ENCODE measurements around the gene ACSF3. TPM values are rescaled to one million over a fixed set of nuclear protein-coding genes. Genes with fewer than 3 reads are reported as not detected.

The ACSF3 gene
- total RNA-seq, 2 experiments from 2014 or later = 44.7 to 49.5 TPM

DNA sequence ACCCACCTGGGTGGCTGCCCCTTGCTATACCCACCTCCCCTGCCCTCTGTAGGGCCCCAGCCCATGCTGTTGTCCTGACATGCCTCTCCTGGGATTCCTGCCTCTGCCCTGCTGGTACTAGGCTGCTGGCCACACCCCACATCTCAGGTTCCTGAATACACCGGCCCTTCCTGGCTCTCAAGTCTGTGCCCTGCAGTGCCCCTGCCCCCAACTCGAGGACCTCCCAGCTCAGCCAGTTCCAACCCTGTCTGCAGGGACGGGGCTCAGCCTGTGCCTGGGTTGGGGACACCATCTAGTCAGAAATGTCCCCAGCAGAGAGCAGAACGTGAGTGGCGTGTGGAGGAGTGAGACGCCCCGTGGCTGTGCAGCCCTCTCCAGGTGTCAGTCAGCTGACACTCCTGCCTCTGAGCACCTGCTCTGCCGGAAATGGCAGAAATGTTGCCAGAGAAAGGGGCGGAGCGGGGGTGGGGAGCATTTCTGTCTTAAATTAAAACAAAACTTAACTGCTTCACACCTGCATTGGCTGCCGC, 28.7 kb downstream of the ACSF3 start:
- ATAC-seq (ENCODE audit: poor library complexity) = peak; percentile 95
- POLR2A ChIA-PET = interaction anchor here (1.5 to 2.8 kb wide), 2 partner anchors 25 to 29 kb away, joined by 3 to 27 read pairs; partner anchors contain the start of gene ACSF3
- no peaks in the 10 kb centered on the region for H3K27me3 ChIP-seq (ENCODE audit: control insufficient read depth in 1 of 2, insufficient read depth in 2 of 2, low read length in 2 of 2)
- peaks cover 51% of the 10 kb centered on the region for H3K36me3 ChIP-seq (ENCODE audit: insufficient read depth, low read length)
- TF ChIP-seq, protein P1, sequence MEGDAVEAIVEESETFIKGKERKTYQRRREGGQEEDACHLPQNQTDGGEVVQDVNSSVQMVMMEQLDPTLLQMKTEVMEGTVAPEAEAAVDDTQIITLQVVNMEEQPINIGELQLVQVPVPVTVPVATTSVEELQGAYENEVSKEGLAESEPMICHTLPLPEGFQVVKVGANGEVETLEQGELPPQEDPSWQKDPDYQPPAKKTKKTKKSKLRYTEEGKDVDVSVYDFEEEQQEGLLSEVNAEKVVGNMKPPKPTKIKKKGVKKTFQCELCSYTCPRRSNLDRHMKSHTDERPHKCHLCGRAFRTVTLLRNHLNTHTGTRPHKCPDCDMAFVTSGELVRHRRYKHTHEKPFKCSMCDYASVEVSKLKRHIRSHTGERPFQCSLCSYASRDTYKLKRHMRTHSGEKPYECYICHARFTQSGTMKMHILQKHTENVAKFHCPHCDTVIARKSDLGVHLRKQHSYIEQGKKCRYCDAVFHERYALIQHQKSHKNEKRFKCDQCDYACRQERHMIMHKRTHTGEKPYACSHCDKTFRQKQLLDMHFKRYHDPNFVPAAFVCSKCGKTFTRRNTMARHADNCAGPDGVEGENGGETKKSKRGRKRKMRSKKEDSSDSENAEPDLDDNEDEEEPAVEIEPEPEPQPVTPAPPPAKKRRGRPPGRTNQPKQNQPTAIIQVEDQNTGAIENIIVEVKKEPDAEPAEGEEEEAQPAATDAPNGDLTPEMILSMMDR (IDR thresholded peaks at IDR 0.05) = no peak
- peak overlapping the region in 1 of 2 donors; percentile 44 for H3K27ac ChIP-seq (ENCODE audit: low read depth in 1 of 2, low read length in 2 of 2)
- no peaks in the 10 kb centered on the region for H3K9me3 ChIP-seq (ENCODE audit: control insufficient read depth in 1 of 2, insufficient read depth in 1 of 2, low read length in 2 of 2)
- Mint-ChIP-seq H3K4me3 (peak overlapping the region; percentile 77), H3K4me1 (ENCODE audit: low read depth) (peaks cover 61% of the 10 kb centered on the region), H3K9me3 (no peaks in the 10 kb centered on the region), H3K27me3 (no peaks in the 10 kb centered on the region), H3K36me3 (ENCODE audit: low read depth) (peaks cover 67% of the 10 kb centered on the region), H3K27ac (peak overlapping the region; percentile 97)
- intact Hi-C loops (cut with DNase I, micrococcal nuclease) = loop anchor here (1.0 to 2.0 kb wide), 2 partner anchors 25 to 30 kb away; partner anchors contain the start of gene ACSF3 (in 1 of the 2)
- H3K4me3 ChIP-seq (ENCODE audit: low read length) = peak overlapping the region; percentile 9
- H3K4me1 ChIP-seq (ENCODE audit: insufficient read depth, low read length) = peaks cover 54% of the 10 kb centered on the region
- DNase-seq = peak; percentile 63 to 88 (median 83)
- CTCF ChIA-PET = interaction anchor here (0.8 to 1.4 kb wide), 2 partner anchors 25 to 29 kb away, joined by 4 read pairs; partner anchors contain the start of gene ACSF3

DNA sequence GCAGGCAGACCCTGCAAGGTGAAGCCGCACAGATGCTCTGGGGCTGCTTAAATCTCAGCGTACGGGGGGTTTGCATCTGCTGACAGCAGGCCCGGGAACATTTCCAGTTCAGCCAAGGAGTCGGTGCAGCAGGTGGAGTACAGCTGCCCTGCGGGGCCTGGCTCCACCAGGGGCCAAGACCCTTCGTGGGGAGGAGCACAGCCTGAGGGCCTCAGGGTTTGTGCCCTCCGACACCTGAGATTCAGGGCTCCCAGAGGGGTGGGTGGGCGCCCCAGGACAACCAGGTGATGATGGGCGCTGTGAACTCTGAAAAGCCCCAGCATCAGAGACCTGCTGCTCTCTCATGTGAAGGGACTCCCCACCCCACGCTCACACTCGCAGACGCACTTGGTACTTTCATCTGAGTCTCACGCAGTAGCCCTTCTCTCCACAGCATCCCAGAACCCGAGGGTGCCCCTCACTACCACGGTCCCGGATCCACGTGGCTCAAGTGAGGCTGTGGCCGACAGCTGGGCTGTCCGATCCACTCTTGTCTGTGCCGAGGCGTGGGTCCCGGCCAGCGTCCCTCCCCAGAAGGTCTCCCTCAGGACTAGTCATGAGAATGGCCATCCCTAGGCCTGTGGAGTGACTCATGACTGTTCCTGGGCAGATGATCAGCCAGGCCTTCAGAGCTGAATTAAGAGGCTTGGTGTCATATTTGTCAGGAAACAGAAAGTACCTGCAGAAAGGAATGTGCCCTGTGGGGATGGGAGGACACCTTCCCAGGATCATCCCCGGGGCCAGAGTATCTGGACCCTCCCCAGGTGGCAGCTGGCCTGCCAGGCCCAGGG, 29.6 kb downstream of the ACSF3 start:
- peaks cover 45% of the 10 kb centered on the region for H3K4me1 ChIP-seq (ENCODE audit: insufficient read depth, low read length)
- peak overlapping the region; percentile 29 to 44 for H3K27ac ChIP-seq (ENCODE audit: low read depth in 1 of 2, low read length in 2 of 2)
- H3K27me3 Mint-ChIP-seq = no peaks in the 10 kb centered on the region
- no peaks in the 10 kb centered on the region for H3K9me3 Mint-ChIP-seq
- ATAC-seq (ENCODE audit: poor library complexity) (no peak), DNase-seq (peak in 2 of 14 experiments; percentile 1 to 33)
- no peaks in the 10 kb centered on the region for H3K9me3 ChIP-seq (ENCODE audit: control insufficient read depth in 1 of 2, insufficient read depth in 1 of 2, low read length in 2 of 2)
- peak overlapping the region; percentile 97 for H3K27ac Mint-ChIP-seq
- peaks cover 42% of the 10 kb centered on the region for H3K36me3 ChIP-seq (ENCODE audit: insufficient read depth, low read length)
- no peaks in the 10 kb centered on the region for H3K27me3 ChIP-seq (ENCODE audit: control insufficient read depth in 1 of 2, insufficient read depth in 2 of 2, low read length in 2 of 2)
- peak overlapping the region; percentile 77 for H3K4me3 Mint-ChIP-seq
- CTCF ChIA-PET = interaction anchor here (1.4 kb wide), 1 partner anchor 29 kb away, joined by 4 read pairs; the partner anchor contains the start of gene ACSF3
- peak overlapping the region; percentile 9 for H3K4me3 ChIP-seq (ENCODE audit: low read length)
- TF ChIP-seq, protein P1 (IDR thresholded peaks at IDR 0.05) = no peak
- intact Hi-C loops (cut with DNase I, micrococcal nuclease) = loop anchor here in 1 of 2 experiments (2.0 kb wide), 1 partner anchor 30 kb away; the partner anchor contains the start of gene ACSF3
- H3K36me3 Mint-ChIP-seq (ENCODE audit: low read depth) = peaks cover 60% of the 10 kb centered on the region
- H3K4me1 Mint-ChIP-seq (ENCODE audit: low read depth) = peaks cover 59% of the 10 kb centered on the region
- POLR2A ChIA-PET = interaction anchor here (1.5 to 2.8 kb wide), 2 partner anchors 25 to 29 kb away, joined by 3 to 27 read pairs; partner anchors contain the start of gene ACSF3

DNA sequence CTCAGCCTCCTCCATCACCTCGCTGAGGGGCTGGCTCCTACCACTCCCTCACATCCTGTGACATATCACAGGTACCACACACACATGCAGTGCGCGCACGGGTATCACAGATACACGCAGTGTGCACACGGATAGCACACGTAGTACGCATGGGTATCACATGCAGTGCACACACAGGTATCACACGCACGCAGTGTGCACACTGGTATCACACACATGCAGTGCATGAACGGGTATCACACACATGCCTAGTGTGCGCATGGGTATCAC, 30.1 kb downstream of the ACSF3 start:
- peaks cover 40% of the 10 kb centered on the region for H3K4me1 ChIP-seq (ENCODE audit: insufficient read depth, low read length)
- Mint-ChIP-seq H3K27ac (peak overlapping the region; percentile 97), H3K4me3 (peak overlapping the region; percentile 38), H3K9me3 (no peaks in the 10 kb centered on the region), H3K4me1 (ENCODE audit: low read depth) (peaks cover 55% of the 10 kb centered on the region), H3K36me3 (ENCODE audit: low read depth) (peaks cover 55% of the 10 kb centered on the region), H3K27me3 (no peaks in the 10 kb centered on the region)
- DNase-seq = peak in 1 of 14 experiments; percentile 14
- H3K36me3 ChIP-seq (ENCODE audit: insufficient read depth, low read length) = peaks cover 38% of the 10 kb centered on the region
- H3K27me3 ChIP-seq (ENCODE audit: control insufficient read depth in 1 of 2, insufficient read depth in 2 of 2, low read length in 2 of 2) = no peaks in the 10 kb centered on the region
- POLR2A ChIA-PET = interaction anchor here (2.8 kb wide), 1 partner anchor 26 kb away, joined by 27 read pairs; no protein-coding TSS in a partner anchor
- intact Hi-C loops (cut with DNase I, micrococcal nuclease) = loop anchor here in 1 of 2 experiments (2.0 kb wide), 1 partner anchor 31 kb away; the partner anchor contains the start of gene ACSF3
- H3K27ac ChIP-seq (ENCODE audit: low read depth in 1 of 2, low read length in 2 of 2) = no peak overlapping the region
- H3K9me3 ChIP-seq (ENCODE audit: control insufficient read depth in 1 of 2, insufficient read depth in 1 of 2, low read length in 2 of 2) = no peaks in the 10 kb centered on the region
- CTCF ChIA-PET = no interaction called here
- no peak for ATAC-seq (ENCODE audit: poor library complexity)
- no peak overlapping the region for H3K4me3 ChIP-seq (ENCODE audit: low read length)
- TF ChIP-seq, protein P1 (IDR thresholded peaks at IDR 0.05) = no peak

Data from CD4-positive, alpha-beta T cell (primary cell).